GM21423 (cell line): ENCODE measurements around the gene OBP2A.

Source experiments
- ATAC-seq: cut with Tn5 transposase; IDR thresholded peaks from one replicate; pipeline ENCODE4 v1.9.1; 2021; ENCODE audit warnings: mild to moderate bottlenecking, moderate library complexity; ENCODE audit not compliant: unreplicated experiment

The OBP2A gene

GRCh38 chr9:135575995-135576631, 30.2 kb downstream of the OBP2A start:
- ATAC-seq, result no peak

DNA sequence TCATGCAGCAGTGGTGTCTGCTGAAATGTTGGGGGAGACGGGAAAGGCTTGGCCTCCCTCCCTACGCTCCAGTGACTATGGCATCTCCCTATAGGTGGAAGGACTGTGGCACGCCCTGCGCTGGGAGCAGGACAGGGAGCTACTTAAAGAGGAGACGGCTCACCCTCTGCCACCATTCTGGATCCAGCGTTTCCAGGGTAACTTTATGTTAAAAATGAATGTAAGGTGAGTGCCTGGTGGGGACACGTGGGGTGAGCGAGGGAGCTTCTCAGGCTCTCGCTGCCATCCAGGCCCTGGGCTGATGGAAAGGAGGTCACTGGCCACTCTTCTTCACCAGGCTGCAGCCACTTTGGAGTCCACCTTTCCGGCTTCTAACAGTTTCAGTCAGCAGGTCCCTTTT, 31.3 kb downstream of the OBP2A start:
- no peak for ATAC-seq

- no peak for ATAC-seq
These were observed 33.4 kb downstream of the OBP2A start for GRCh38 chr9:135579356-135579755.

DNA sequence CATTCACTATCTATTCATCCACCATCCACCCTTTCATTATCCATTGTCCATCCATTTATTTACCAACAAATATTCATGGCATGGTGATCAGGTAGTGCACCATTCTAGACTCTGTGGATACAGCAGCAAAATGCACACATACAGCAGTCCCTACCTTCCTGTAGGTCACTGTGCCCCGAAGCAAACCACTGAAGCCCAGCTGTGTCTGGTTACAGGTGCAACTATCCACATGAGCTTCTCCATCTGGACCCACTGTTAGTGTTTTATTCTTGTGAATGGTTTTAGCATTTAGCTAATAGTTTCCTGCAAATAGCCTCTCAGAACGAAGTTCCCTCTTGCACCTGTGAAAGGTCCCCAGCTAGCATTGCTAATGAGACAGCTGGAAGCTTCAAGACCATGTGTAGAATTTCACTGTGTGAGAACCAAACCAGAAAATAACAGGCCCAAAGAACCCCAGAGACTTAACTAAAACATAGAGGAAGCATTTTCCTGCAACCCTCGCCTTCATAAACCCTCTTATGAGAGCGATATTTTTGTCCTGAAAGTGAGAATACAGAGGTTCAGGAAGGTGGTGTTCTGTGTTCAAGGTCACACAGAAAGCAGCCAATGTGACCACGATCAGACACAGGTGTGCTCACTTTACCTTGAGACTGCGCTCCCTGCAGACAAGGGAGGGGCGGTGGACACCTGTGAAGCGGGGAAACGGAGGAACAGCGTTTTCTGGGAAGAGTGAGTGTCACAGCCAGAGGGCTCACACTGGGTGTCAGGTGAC, 34.1 kb downstream of the OBP2A start:
- no peak for ATAC-seq

DNA sequence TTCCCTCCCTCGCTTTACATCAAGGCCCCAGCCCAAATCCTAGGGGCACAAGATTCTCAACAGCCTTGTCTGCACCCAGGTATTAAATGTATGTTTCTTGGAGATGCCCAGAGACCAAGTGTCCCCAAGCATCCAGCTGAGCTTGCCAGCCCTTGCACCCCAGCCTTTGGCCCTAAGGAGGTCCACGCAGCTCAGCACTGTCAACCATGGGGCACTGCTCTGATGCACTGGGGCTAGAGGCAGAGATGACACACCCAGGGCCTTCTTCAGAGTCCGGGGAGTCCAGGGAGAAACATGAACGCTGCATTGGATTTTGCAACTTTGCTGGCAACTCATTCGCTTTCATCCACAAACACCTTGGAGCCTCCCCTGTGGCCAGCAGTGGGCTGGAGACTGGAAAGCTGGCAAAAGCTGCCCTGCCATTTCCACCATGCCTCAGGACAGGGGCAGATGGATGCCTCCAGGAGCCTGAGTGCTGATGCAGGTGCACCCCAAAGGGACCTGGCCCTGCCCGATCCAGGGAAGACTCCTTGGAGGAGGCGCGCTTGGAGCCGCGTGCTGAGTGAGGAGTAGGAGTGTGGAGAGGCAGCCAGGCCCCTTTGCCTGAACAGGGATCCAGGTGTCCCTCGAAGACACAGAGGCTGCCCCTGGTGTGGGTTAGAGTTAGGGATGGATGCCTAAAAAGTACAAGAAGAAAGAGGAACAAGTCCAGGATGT, 34.9 kb downstream of the OBP2A start:
- no peak for ATAC-seq

DNA sequence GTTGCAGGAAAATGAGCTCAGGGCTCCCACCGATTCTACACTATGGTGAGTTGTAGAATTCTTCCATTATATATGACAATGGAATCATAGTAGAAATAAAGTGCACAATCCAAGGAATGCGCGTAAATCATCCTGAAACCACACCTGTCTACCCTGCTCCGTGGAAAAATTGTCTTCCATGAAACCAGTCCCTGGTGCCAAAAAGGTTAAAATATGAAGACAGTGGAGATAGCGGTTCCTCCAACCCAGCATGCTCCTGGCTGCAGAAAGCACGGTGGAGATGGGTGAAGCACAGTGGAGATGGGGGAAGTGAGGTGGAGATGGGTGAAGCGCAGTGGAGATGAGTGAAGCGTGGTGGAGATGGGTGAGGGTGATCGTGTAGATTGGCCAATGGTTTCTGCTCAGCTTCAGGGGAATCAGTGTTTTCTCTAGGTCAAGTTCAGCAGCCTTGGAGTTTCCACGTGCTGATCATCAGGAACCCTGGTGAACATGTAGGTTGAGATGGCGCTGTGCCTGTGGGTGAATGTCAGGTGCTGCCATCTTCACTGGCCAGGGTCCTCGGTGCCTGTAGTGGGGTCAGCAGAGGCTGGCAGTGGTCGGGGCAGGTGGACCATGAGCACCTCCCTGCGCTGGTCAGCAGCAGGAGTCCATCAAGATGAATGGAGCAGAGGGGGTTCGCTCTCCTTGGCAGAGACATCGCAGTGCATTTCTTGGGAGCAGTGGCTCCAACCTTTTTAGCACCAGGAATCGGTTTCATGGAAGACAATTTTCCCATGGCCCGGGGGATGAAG, 35.9 kb downstream of the OBP2A start:
- ATAC-seq, result no peak

DNA sequence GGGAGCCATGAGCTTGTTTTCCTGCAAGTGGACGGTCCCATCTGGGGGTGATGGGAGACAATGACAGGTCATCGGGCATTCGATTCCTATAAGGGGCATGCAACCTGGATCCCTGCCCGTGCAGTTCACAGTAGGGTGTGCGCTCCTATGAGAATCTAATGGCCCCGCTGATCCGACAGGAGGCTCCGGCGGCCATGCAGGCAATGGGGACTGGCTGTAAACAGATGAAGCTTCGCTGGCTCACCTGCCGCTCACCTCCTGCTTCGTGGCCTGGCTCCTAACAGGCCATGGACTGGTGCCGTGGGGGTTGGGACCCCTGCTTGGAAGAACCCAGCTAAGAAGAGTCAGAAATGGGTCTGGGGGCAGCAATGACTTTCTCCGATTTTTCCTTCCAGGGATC, 36.6 kb downstream of the OBP2A start:
- ATAC-seq, result no peak

- ATAC-seq, result no peak
These were observed 37.2 kb downstream of the OBP2A start for GRCh38 chr9:135582966-135583687.

DNA sequence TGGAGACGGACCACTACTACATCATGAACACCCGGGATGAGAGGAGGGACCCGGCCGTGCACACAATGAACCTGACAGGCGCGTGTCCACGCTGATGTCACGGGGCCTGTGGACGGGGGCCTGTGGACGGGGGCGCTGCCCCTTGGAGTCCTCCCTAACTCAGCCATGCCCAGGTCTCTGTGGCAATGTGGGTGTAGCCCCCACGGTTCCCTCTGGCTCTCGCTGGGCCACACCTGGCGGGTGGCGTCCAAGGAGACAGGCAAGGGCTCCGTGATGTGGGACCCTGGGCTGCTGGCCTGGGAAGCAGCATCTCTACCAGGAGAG, 37.7 kb downstream of the OBP2A start:
- ATAC-seq, result no peak

- no peak for ATAC-seq
These were observed 38.4 kb downstream of the OBP2A start for GRCh38 chr9:135584371-135584770.

GRCh38 chr9:135584934-135585333, 39.0 kb downstream of the OBP2A start:
- no peak for ATAC-seq

DNA sequence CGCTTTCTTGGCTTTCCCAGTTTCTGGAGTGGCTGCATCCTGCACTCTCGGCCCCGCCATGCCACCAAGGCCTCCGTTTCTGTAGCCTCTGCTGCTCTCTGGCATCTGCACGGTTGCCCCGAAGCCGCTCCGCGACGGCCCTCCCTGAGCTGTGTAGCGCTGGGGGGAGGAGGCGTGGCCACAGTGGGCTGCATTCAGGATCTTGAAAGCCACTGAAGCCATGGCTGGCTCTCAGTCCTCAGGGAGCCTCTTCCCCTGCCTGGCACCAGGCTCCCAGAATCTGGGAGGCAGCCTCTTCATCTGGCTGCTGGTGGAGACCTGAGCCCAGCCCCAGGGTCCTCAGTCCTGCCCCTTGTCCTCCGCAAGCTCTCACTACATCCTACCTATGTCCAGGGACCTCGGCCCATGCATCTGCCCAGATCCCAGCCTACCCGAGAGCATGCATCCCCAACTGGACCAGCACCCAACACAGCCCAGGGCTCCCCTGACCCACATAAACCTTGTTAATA, 40.7 kb downstream of the OBP2A start:
- no peak for ATAC-seq

DNA sequence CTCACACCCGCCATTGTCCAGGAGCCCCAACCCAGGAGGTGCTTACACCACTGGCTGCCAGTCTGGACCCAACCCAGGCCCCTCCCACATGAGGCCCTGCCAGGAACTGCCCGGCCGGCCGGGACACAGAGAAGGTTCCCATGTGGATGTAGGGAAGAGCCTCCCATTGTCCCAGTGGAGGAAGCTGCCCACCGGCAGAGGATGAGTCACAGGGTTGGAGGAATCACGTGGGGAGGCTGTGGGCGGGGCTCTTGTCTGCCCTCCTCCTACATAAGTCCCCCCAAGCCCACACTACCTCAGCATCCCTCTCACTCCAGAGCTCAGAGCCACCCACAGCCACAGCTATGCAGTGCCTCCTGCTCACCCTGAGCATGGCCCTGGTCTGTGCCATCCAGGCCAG, 41.7 kb downstream of the OBP2A start:
- ATAC-seq, result no peak

DNA sequence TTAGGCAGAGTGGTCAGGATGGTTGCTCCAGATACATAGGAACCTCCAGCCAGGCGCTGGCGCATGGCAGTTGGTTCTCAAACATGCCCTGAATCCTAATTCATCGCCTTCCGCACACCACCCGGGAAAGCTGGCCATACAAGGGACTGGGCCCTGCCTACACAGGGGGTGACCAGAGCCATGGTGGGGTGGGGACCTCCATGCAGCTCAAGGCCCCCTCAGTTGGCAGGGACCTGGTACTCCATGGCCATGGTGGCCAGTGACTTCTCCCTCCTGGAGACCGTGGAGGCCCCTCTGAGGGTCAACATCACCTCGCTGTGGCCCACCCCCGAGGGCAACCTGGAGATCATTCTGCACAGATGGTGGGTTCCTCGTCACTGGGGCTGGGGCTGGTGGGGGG, 42.4 kb downstream of the OBP2A start:
- no peak for ATAC-seq

- no peak for ATAC-seq
These were observed 43.1 kb downstream of the OBP2A start for GRCh38 chr9:135588886-135589595.

DNA sequence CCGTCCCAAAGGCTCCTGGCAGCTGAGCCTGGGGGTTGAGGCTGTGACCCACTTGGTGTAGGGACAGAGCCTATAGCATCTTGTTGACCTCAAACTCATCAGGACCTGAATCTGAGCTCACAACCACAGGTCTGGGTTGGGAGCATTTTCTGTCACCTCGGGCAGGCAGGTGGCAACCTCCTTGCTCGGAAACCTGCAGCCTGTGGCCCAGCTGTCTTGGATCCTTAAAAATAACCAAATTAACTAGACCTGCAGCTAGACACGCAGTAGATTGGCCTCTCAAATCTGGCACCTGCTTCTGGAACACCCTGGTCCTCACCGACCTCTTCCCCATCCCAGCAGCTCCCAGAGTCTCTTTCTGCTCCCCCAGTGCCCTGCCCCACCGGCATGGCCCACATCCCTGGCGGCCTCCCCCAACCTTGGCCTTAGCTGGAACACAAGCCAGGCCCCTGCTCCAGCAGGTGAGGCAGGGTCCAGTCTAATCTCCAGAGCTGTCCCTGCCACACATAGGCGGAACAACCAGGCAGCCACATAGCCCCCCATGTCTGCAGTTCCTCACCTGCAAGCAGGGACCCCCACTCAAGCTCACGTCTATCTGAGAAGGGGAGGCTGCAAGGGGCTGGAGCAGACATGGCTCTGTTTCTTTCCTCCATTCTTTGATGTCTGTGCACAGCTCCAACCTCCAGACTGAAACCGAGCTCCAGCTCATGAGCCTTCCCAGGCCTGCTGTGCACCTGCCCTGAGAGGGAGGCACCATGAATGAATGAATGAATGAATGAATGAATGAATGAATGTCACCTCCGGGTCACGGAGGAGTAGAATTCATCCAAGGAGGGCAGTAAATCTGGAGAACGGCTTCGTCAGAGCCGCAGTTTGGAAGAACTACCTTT, 43.9 kb downstream of the OBP2A start:
- ATAC-seq, result no peak

DNA sequence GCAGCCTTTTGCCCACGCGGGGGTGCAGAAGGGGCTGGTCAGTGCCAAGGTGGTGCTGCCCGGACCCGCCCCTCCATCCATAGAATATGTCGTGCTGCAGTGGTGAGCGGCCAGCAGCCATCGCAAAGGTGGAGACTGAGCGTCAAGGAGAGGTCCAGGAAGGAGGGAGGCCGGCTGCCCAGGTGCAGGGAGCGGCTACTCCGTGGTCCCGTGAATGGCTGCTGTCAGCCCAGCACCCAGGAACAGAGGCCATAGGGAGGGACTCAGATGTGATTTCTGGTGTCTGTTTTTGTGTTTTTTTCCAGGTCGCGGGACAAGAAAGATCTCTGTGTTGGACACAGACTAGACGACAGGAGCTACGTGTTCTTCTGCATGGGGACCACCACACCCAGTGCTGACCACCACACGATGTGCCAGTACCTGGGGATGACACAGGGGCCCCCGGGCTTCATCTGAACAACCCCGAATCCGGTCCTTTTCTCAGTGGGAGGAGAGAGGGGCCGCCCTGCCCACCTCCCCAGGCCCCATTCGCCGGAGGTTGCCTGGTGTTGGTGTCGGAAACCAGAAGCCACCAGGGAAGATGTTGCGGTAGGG, 44.7 kb downstream of the OBP2A start:
- no peak for ATAC-seq

GRCh38 chr9:135591506-135592330, 45.8 kb downstream of the OBP2A start:
- no peak for ATAC-seq
